GM18867 (cell line): ENCODE measurements around the gene DZIP3.
A peak's percentile ranks its signal among the peaks of the same experiment; 100 is the strongest.

Experiments
- ATAC-seq: cut with Tn5 transposase; IDR thresholded peaks from one replicate; pipeline ENCODE4 v1.9.1; 2021; ENCODE audit warnings: mild to moderate bottlenecking, moderate library complexity; ENCODE audit not compliant: unreplicated experiment

Gene DZIP3

GRCh38 chr3:108589081-108589997 is at the start of gene DZIP3, which contains the start of gene CIP2A:
Gene DZIP3, plus strand, starts transcription at chr3:108589722. Its CDS starts 15,685 bp downstream, at chr3:108605407.
Gene CIP2A, minus strand, starts transcription at chr3:108589438. Its CDS starts 63 bp downstream, at chr3:108589375.
- ATAC-seq = peak; percentile 93

DNA sequence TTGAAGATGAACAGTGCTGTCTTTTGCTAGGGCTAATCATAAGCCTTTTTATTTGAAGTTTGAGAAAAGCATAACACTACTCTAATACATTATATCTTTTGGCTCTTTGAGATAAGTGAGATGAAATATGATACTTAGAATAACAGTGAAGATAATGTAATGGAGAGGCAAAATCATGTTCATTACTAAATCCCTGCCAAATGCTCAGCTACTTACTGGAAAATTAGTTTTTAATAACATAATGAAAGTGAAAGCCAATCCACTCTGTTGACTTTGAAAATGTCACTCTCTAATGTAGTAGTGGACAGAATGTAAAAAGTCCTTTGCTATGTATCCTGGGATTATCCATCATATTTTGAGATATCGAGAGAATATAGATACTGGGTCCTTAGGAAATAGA is 43.3 kb upstream of the DZIP3 start:
- peak; percentile 70 for ATAC-seq

GRCh38 chr3:108546692-108547091 is 42.8 kb upstream of the DZIP3 start:
- peak; percentile 75 for ATAC-seq

DNA sequence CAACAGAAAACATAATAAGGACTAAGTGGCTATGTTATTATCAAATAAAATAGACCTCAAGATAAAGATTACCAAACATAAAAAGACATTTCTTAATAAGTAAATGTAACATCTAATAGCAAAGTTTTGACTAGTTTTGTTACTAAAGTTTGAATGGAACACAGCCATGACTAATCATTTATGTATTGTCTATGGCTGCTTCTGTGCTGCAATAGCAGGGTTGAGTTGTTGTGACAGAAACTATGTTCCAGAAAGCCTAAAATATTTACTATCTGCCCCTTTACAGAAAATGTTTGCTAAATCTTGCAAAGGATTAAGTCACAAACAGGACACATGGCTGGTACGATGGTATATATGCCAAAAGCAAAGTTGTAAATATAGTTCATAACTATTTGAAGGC is 41.2 kb upstream of the DZIP3 start:
- no peak for ATAC-seq

GRCh38 chr3:108548886-108549285 is 40.6 kb upstream of the DZIP3 start:
- ATAC-seq = no peak

DNA sequence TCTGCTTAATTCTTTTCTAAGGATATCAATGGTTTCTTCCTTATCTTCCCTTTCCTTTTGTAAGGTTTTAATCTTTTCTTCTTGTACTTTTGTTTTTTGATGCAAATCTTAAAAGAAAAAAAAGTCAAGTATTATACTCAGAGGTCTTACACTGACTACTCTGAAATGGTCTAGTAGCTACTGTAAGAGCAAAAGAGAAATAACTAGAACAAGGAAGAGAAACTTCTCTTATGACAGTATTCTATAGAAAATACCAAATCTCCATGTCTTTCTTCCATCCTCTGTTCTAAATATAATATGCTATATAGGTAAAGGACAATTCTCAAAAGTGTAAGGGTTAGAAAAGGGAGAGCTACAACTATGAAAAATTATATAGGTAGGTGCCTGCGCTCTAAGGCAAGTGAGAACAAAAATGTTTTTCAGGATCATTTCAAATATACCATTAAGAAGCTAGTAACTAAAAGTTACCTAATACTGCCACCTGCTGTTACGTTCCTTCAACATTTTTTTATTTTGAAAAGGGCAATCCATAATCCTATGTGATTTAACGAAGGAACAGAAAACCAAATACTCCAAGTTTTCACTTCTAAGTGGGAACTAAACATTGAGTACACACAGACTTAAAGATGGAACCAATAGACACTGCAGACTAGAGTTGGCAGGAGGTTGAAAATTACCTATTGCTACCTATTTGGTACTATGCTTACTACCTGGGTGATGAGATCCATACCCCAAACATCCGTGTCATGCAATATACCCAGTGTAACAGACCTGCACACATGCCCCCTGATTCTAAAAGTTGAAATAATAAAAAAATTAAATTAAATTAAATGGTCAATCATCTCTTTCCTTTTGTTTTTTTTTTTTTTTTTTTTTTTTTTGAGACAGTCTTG is 37.0 kb upstream of the DZIP3 start:
- peak; percentile 53 for ATAC-seq

DNA sequence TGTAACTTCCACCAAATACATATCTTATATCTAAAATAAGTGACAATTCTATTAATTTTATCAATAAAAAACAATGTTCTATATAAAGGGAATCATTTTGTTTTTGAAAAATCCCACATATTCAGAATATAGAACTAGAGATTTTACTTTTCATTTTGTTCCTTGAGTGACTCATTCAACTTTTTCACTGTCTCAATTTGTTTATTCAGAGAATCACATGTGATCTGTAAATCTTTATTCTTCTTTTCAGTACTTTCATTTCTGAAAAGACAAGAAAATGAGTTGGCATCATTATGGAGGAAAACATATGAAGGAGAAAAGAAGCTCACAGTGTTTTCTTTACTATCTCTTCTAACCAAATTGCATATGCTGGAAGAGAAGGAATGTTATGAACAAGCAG is 35.3 kb upstream of the DZIP3 start:
- no peak for ATAC-seq

- ATAC-seq = no peak
These were observed 34.5 kb upstream of the DZIP3 start for GRCh38 chr3:108554913-108555571.

GRCh38 chr3:108555966-108556581 is 33.4 kb upstream of the DZIP3 start:
- no peak for ATAC-seq

- ATAC-seq = no peak
These were observed 27.0 kb upstream of the DZIP3 start for GRCh38 chr3:108562565-108562964.

DNA sequence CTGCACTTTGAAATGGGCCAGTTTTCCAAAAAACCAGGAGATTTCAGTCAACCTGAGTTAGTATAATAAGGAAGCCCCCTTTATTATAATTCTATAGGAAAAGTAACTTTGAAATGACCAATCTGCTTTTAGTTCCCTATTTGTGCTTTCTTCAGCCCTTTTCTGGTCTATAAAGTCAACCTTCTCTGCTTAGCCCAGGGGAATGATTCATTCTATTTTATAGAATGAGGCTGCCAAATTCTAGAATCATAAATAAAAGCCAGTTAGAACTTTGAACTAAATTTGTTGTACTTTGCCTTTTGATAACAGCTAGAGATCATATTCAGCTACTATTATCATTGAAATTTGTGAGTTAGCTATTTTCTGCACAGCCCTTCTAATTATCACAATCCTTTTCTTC is 25.0 kb upstream of the DZIP3 start:
- no peak for ATAC-seq

GRCh38 chr3:108565506-108565905 is 24.0 kb upstream of the DZIP3 start:
- peak; percentile 69 for ATAC-seq

DNA sequence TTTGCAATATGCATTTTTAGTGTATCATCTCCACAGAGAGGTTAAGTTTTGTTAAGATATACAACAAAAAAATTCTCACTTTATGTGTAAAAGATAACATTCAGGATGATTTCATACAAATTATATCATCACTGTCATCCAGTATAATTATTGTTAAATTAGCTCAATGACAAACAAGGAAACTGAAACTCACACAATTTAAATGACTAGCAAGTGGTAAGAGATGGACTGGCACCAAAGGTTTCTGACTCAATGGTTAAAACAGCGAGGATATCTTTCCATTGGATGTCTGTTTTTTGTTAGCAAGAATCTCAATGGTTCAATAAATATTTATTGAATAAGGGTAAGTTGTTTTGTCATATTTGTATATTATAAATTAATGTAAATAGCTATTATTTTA is 22.9 kb upstream of the DZIP3 start:
- ATAC-seq = no peak

- no peak for ATAC-seq
These were observed 20.2 kb upstream of the DZIP3 start for GRCh38 chr3:108569336-108569735.

DNA sequence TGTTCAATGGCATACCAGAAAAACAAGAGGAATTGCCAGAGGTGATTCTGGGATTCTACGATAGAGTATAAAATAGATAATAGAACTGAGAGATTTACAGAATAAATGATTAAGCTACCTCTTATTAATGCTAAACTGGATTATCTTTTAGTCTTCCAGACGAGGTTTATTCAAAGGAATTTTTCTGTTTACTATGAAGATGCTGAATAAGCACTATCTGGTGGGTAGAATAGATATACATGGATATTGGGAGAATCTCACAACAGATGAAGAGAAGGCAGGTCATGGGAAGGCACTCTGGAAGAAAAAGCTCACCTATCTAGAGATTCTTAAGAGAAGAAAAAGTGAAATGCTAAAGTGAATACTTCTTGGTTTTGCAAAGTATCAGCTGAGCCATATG is 11.5 kb upstream of the DZIP3 start:
- ATAC-seq = no peak

DNA sequence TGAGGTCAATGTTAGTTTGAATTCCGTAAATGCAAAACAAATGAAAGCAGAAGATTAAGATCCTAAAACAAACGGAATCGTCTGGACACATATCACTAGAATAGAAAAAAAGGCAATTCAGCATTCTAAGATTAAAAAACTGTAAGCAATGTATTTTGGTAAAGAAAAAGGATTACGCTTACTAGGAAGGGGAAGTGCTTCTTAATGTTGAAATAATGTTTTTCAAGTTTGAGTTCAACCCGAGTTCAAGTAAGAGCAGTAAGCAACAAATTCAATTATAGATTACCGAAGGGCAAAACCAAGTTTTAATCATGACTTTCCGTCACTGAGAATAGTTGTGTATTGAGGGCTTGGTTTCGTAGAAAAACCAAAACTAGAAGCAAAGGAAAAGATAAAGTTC is 921 bp upstream of the DZIP3 start:
- no peak for ATAC-seq

DNA sequence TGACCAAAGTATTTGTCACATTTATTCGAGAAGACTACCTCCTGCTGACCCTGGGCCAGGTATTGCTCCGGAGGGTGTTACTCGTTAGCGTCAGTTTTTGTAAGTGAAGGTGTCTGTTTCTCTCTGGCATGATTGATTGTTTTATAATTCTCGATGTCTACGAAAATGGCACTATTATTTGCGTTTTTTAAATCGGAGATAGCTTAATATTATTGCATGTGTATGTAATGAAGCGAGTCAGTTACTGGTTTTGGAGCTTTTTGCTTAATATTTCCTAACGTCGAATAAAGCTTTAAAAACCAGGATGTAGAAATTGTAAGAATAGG is 439 bp downstream of the DZIP3 start:
- no peak for ATAC-seq

DNA sequence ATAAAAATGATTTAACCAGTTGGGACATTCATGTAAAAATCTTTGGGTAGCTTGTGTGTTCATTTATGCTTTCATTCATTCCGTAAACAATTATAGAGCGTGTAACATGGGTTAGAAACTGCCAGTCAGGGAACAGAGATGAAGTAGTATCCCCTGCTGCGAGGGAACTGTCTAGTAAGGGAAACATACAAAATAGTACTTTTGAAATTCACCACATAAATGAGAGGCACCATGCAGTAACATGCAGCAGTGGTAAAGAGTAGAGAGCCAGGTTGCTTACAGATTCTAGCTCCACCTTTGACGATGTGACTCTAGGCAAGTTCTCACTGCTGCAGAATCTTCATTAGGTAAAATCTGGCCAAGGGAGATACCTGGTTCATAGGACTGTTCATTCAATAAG is 938 bp downstream of the DZIP3 start:
- ATAC-seq = no peak

DNA sequence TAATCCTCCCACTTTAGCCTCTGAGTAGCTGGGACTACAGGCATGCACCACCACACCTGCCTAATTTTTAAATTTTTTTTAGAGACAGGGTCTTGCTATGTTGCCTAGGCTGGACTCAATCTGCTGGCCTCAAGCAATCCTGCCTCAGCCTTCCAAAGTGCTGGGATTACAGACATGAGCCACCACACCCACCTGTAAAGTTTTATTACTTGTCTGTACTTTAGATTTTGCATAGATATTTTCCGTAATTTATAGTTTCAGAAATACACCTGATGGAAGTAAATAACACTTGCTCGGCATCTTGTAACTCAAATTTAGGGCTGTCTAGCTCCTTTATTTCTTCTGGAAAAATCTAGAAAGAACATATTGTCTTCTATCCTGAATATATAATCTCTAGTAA is 5.8 kb downstream of the DZIP3 start:
- ATAC-seq = no peak

GRCh38 chr3:108598375-108598774 is 8.9 kb downstream of the DZIP3 start:
- ATAC-seq = no peak
